CD8-positive, alpha-beta memory T cell (primary cell): ENCODE results near the gene RHBDD3. TPM values are rescaled to one million over a fixed set of nuclear protein-coding genes. Genes with fewer than 3 reads are reported as not detected.

Experiments used
- CTCF ChIA-PET: fragments of 350-600 bp; sonication (Branson Sonifier 250); formaldehyde crosslinking; loops from one replicate; lab custom pipeline; 2021; ENCODE audit warnings: antibody characterized with exemption; lab: Charles Lee
- POLR2A ChIA-PET: fragments of 350-600 bp; sonication (Branson Sonifier 250); formaldehyde crosslinking; loops from one replicate; lab custom pipeline; 2021; ENCODE audit warnings: antibody characterized with exemption; lab: Charles Lee
- DNase-seq, 5 donors: peaks; one replicate each; pipeline versions ENCODE4 v3.0.0 to v3.0.0-alpha.2; 2020 to 2022; ENCODE audit warnings: mixed read lengths in 1 of 5
- H3K27ac ChIP-seq: one replicate; pipeline ENCODE4 v1.7.0; 2013; ENCODE audit warnings: low read depth, mild to moderate bottlenecking, low read length, moderate library complexity
- H3K27me3 ChIP-seq: 2 replicates; pipeline ENCODE4 v1.7.0; 2013; ENCODE audit warnings: low read length, mild to moderate bottlenecking; ENCODE audit not compliant: insufficient read depth, poor library complexity, severe bottlenecking
- H3K36me3 ChIP-seq: 2 replicates; pipeline ENCODE4 v1.7.0; 2013; ENCODE audit warnings: mild to moderate bottlenecking, low read length, moderate library complexity; ENCODE audit not compliant: insufficient read depth
- H3K4me1 ChIP-seq: 2 replicates; pipeline ENCODE4 v1.7.0; 2013; ENCODE audit warnings: mild to moderate bottlenecking, low read length, moderate library complexity; ENCODE audit not compliant: insufficient read depth
- H3K4me3 ChIP-seq: 2 replicates; pipeline ENCODE4 v1.7.0; 2013; ENCODE audit warnings: mild to moderate bottlenecking, low read length
- H3K9me3 ChIP-seq: 2 replicates; pipeline ENCODE4 v1.7.0; 2013; ENCODE audit warnings: mild to moderate bottlenecking, low read length
- H3K27ac Mint-ChIP-seq, 8 donors: one replicate each; pipeline ENCODE4 v1.8.0; 2020 to 2021; ENCODE audit warnings: mixed read lengths in 8 of 8, mild to moderate bottlenecking in 6 of 8, inconsistent platforms in 3 of 8, moderate library complexity in 3 of 8
- H3K27me3 Mint-ChIP-seq, 2 donors: one replicate each; pipeline ENCODE4 v1.8.0; 2020 to 2021; ENCODE audit warnings: mixed read lengths in 2 of 2, mild to moderate bottlenecking in 1 of 2, moderate library complexity in 1 of 2
- H3K36me3 Mint-ChIP-seq, 3 donors: one replicate each; pipeline ENCODE4 v1.8.0; 2020 to 2021; ENCODE audit warnings: mixed read lengths in 3 of 3, inconsistent platforms in 1 of 3, mild to moderate bottlenecking in 1 of 3
- H3K4me1 Mint-ChIP-seq, 3 donors: one replicate each; pipeline ENCODE4 v1.8.0; 2020 to 2021; ENCODE audit warnings: mixed read lengths in 3 of 3, inconsistent platforms in 1 of 3, mild to moderate bottlenecking in 1 of 3
- H3K4me3 Mint-ChIP-seq, 7 donors: one replicate each; pipeline ENCODE4 v1.8.0; 2020 to 2021; ENCODE audit warnings: mixed read lengths in 7 of 7, mild to moderate bottlenecking in 6 of 7, moderate library complexity in 4 of 7, inconsistent platforms in 2 of 7
- H3K9me3 Mint-ChIP-seq, 5 donors: one replicate each; pipeline ENCODE4 v1.8.0; 2020 to 2022; ENCODE audit warnings: mixed read lengths in 5 of 5, mild to moderate bottlenecking in 3 of 5, moderate library complexity in 2 of 5, inconsistent platforms in 1 of 5
- polyA plus RNA-seq: library from polyadenylated mRNA; unstranded; fragments of 300-500 nt; fragmentation: Illumina TruSeq; gene quantifications from one replicate; pipeline ENCODE4 v1.2.3, GENCODE V29; 2021
- total RNA-seq, 2 experiments: library from RNA; stranded (reverse); gene quantifications; one replicate each; pipeline ENCODE4 v1.2.3, GENCODE V29; 2021

RHBDD3 gene
- total and polyA plus RNA-seq, 3 experiments from 2014 or later: 10.4 to 41.0 (median 37.9) TPM

GRCh38 chr22:29270475-29271271 is 2.9 kb upstream of the RHBDD3 start:
- Mint-ChIP-seq H3K4me3 (peak overlapping the region; percentile 91 to 100 (median 97)), H3K27ac (peak overlapping the region in 7 of 8 donors; percentile 27 to 100 (median 94)), H3K4me1 (peaks cover 82 to 88% (median 83%) of the 10 kb centered on the region in 3 donors), H3K36me3 (peaks cover 0 to 73% (median 11%) of the 10 kb centered on the region in 3 donors), H3K9me3 (no peaks in the 10 kb centered on the region), H3K27me3 (peaks cover 0 to 2% of the 10 kb centered on the region in 2 donors)
- Histone ChIP-seq H3K27ac (no peak overlapping the region), H3K4me3 (peak overlapping the region; percentile 100), H3K4me1 (peaks cover 73% of the 10 kb centered on the region), H3K27me3 (no peaks in the 10 kb centered on the region), H3K9me3 (no peaks in the 10 kb centered on the region), H3K36me3 (peaks cover 31% of the 10 kb centered on the region)
- ChIA-PET CTCF (no interaction called here), POLR2A (no interaction called here)
- no peak for DNase-seq

GRCh38 chr22:29269731-29270474 is 2.1 kb upstream of the RHBDD3 start:
- Histone ChIP-seq H3K27me3 (no peaks in the 10 kb centered on the region), H3K4me1 (peaks cover 68% of the 10 kb centered on the region), H3K9me3 (no peaks in the 10 kb centered on the region), H3K4me3 (peak overlapping the region; percentile 100), H3K36me3 (peaks cover 23% of the 10 kb centered on the region), H3K27ac (peak overlapping the region; percentile 99)
- DNase-seq: no peak
- Mint-ChIP-seq H3K27me3 (peaks cover 0 to 2% of the 10 kb centered on the region in 2 donors), H3K9me3 (no peaks in the 10 kb centered on the region), H3K4me1 (peaks cover 75 to 80% (median 76%) of the 10 kb centered on the region in 3 donors), H3K27ac (peak overlapping the region; percentile 63 to 100 (median 94)), H3K4me3 (peak overlapping the region; percentile 91 to 100 (median 97)), H3K36me3 (peaks cover 0 to 65% (median 8%) of the 10 kb centered on the region in 3 donors)
- ChIA-PET POLR2A (no interaction called here), CTCF (no interaction called here)

- Mint-ChIP-seq H3K36me3 (peaks cover 0 to 61% (median 5%) of the 10 kb centered on the region in 3 donors), H3K4me1 (peaks cover 68 to 73% (median 69%) of the 10 kb centered on the region in 3 donors), H3K27ac (peak overlapping the region; percentile 63 to 100 (median 94)), H3K27me3 (peaks cover 0 to 2% of the 10 kb centered on the region in 2 donors), H3K4me3 (peak overlapping the region; percentile 91 to 100 (median 97)), H3K9me3 (no peaks in the 10 kb centered on the region)
- no peak for DNase-seq
- CTCF ChIA-PET: no interaction called here
- peak overlapping the region; percentile 100 for H3K4me3 ChIP-seq
- POLR2A ChIA-PET: no interaction called here
- H3K9me3 ChIP-seq: no peaks in the 10 kb centered on the region
- H3K36me3 ChIP-seq: peaks cover 18% of the 10 kb centered on the region
- H3K4me1 ChIP-seq: peaks cover 61% of the 10 kb centered on the region
- H3K27me3 ChIP-seq: no peaks in the 10 kb centered on the region
- peak overlapping the region; percentile 99 for H3K27ac ChIP-seq
Observed at GRCh38 chr22:29269230-29269604, 1.4 kb upstream of the RHBDD3 start.

GRCh38 chr22:29268511-29269229 is 889 bp upstream of the RHBDD3 start:
- Histone ChIP-seq H3K4me3 (peak overlapping the region; percentile 100), H3K9me3 (no peaks in the 10 kb centered on the region), H3K27me3 (no peaks in the 10 kb centered on the region), H3K36me3 (peaks cover 14% of the 10 kb centered on the region), H3K4me1 (peaks cover 56% of the 10 kb centered on the region), H3K27ac (peak overlapping the region; percentile 99)
- peaks cover 63 to 68% (median 65%) of the 10 kb centered on the region in 3 donors for H3K4me1 Mint-ChIP-seq
- CTCF ChIA-PET: interaction anchor here (0.9 kb wide), 1 partner anchor 23 kb away, joined by 3 read pairs; no protein-coding TSS in a partner anchor
- H3K4me3 Mint-ChIP-seq: peak overlapping the region; percentile 91 to 100 (median 97)
- H3K36me3 Mint-ChIP-seq: peaks cover 0 to 55% (median 5%) of the 10 kb centered on the region in 3 donors
- POLR2A ChIA-PET: interaction anchor here (0.5 to 0.6 kb wide), 3 partner anchors 9 to 1671 kb away, joined by 3 to 5 read pairs (median 4); no protein-coding TSS in a partner anchor
- H3K9me3 Mint-ChIP-seq: no peaks in the 10 kb centered on the region
- H3K27me3 Mint-ChIP-seq: peaks cover 0 to 2% of the 10 kb centered on the region in 2 donors
- H3K27ac Mint-ChIP-seq: peak overlapping the region; percentile 97 to 100 (median 99)
- DNase-seq: peak in 4 of 5 donors; percentile 30 to 65 (median 44)

- Mint-ChIP-seq H3K9me3 (no peaks in the 10 kb centered on the region), H3K27me3 (peaks cover 0 to 2% of the 10 kb centered on the region in 2 donors), H3K36me3 (peaks cover 0 to 43% (median under 1%) of the 10 kb centered on the region in 3 donors), H3K27ac (peak overlapping the region; percentile 96 to 100 (median 99)), H3K4me1 (peaks cover 51 to 55% (median 53%) of the 10 kb centered on the region in 3 donors), H3K4me3 (peak overlapping the region; percentile 91 to 100 (median 97))
- ChIA-PET CTCF (no interaction called here), POLR2A (no interaction called here)
- Histone ChIP-seq H3K4me1 (peaks cover 46% of the 10 kb centered on the region), H3K27ac (peak overlapping the region; percentile 99), H3K27me3 (no peaks in the 10 kb centered on the region), H3K36me3 (peaks cover 3% of the 10 kb centered on the region), H3K9me3 (no peaks in the 10 kb centered on the region), H3K4me3 (peak overlapping the region; percentile 100)
- DNase-seq: no peak
Observed at GRCh38 chr22:29267462-29267857, 321 bp downstream of the RHBDD3 start.

- H3K4me1 ChIP-seq: peaks cover 39% of the 10 kb centered on the region
- peak overlapping the region; percentile 100 for H3K4me3 ChIP-seq
- no peaks in the 10 kb centered on the region for H3K27me3 ChIP-seq
- DNase-seq: no peak
- Mint-ChIP-seq H3K27ac (peak overlapping the region; percentile 73 to 100 (median 85)), H3K9me3 (no peaks in the 10 kb centered on the region), H3K27me3 (peaks cover 0 to 2% of the 10 kb centered on the region in 2 donors), H3K4me1 (peaks cover 44 to 49% (median 46%) of the 10 kb centered on the region in 3 donors), H3K4me3 (peak overlapping the region; percentile 91 to 100 (median 97)), H3K36me3 (peaks cover 0 to 37% (median 0%) of the 10 kb centered on the region in 3 donors)
- H3K9me3 ChIP-seq: no peaks in the 10 kb centered on the region
- no peaks in the 10 kb centered on the region for H3K36me3 ChIP-seq
- POLR2A ChIA-PET: no interaction called here
- CTCF ChIA-PET: interaction anchor here (1.0 kb wide), 1 partner anchor 21 kb away, joined by 3 read pairs; no protein-coding TSS in a partner anchor
- peak overlapping the region; percentile 99 for H3K27ac ChIP-seq
Observed at GRCh38 chr22:29266564-29267461, 968 bp downstream of the RHBDD3 start.

- no peak overlapping the region for H3K27ac Mint-ChIP-seq
- Histone ChIP-seq H3K27me3 (no peaks in the 10 kb centered on the region), H3K4me1 (peaks cover 30% of the 10 kb centered on the region), H3K4me3 (no peak overlapping the region), H3K36me3 (no peaks in the 10 kb centered on the region), H3K27ac (no peak overlapping the region), H3K9me3 (no peaks in the 10 kb centered on the region)
- no peak for DNase-seq
- peak overlapping the region in 5 of 7 donors; percentile 13 to 100 (median 91) for H3K4me3 Mint-ChIP-seq
- POLR2A ChIA-PET: no interaction called here
- H3K27me3 Mint-ChIP-seq: peaks cover 0 to 2% of the 10 kb centered on the region in 2 donors
- peaks cover 35 to 40% (median 37%) of the 10 kb centered on the region in 3 donors for H3K4me1 Mint-ChIP-seq
- CTCF ChIA-PET: no interaction called here
- peaks cover 0 to 31% (median 0%) of the 10 kb centered on the region in 3 donors for H3K36me3 Mint-ChIP-seq
- no peaks in the 10 kb centered on the region for H3K9me3 Mint-ChIP-seq
Observed at GRCh38 chr22:29265929-29266328, 1.9 kb downstream of the RHBDD3 start.
